NCI-H1417 treated with DMSO at 0.1 percent for 48 hours (cell line): ENCODE data around the gene SPDYE3.
"Not testable (repeated sequence)": the region's sequence is repeated elsewhere in the genome, so short reads cannot be mapped to it uniquely, and the experiment has no call there.

Experiments
- DNase-seq: peaks from one replicate; lab custom pipeline; 2025; lab: John Stamatoyannopoulos, UW

Gene SPDYE3

DNA sequence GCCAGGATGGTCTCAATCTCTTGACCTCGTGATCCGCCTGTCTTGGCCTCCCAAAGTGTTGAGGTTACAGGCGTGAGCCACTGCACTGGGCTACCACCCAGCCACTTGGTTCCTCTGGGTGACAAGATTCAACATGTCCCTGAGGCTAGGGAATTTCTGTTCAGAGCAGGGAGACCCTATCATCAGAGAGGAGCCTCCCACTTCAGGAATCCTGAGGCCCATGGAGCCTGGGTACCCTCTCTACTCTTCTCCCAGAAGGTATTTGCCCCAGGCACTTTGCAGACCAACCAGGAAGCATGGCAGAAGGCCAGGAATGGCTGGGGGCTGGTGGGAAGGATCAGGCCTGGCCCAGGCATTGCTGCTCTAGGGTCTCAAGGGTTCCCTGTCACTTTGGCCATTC is 19.2 kb upstream of the SPDYE3 start:
- DNase-seq = not testable (repeated sequence)

DNA sequence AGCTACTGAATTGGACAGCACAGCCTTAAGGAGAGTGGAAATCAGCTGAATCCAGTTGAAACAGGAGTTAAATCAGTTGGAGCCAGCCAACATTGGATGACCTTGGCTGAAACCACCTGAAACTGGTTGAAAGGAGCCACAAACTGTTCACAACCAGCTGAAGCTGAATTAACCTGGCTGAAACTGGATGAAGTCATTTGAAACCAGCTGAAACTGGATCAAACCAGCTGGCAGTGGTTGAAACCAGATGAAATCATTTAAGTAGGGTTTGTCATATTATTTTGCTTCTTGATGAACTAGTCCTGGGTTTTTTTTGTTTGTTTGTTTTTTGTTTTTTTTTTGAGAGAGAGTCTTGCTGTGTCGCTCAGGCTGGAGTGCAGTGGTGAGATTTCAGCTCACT is 15.3 kb upstream of the SPDYE3 start:
- not testable (repeated sequence) for DNase-seq

DNA sequence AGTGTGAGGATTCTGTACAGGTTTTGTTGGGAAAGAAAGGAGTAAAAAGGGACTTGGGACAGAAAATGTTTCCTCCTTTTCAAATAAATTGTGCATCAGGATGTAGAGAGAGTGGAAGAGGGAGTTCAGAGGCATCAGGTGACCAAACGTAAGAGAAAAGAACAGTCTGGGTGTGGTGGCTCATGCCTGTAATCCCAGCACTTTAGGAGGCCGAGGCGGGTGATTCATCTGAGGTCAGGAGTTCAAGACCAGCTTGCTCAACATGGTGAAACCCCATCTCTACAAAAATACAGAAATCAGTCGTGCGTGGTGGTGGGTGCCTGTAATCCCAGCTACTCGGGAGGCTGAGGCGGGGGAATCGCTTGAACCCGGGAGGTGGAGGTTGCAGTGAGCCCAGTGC is 12.2 kb upstream of the SPDYE3 start:
- not testable (repeated sequence) for DNase-seq

DNA sequence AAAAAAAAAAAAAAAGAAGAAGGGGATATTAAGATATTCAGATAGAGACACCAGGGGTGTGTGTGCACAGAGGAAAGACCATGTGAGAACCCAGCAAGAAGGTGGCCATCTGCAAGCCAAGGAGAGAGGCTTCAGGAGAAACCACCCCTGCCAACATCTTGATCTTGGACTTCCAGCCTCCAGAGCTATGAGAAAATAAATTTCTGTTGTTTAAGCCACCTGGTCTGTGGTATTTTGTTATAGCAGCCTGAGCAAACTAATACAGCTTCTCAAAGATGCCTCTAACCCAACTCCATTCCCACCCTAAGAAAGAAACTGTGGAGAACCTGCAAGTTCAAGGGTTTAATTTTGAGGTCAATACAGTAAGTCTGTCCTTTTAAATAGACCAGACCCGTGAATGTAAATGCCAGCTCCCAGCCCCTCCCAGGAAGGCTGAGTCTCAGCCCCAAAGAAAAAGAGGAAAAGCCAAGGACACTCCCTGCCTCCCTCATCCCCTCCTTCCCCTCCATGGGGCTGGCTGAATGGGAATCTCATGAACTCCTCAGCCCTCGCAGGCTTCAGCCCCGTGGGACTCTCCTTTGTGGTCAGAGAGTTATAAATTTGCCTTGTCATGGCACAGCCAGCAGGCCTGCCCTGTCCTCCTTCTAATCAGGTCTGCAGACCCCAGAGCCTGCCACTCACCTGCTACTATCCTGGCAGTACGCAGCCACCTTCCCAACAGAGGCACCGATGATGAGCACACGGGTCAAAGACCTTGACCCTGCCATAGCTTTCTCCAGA is 9.5 kb upstream of the SPDYE3 start:
- DNase-seq = not testable (repeated sequence)

DNA sequence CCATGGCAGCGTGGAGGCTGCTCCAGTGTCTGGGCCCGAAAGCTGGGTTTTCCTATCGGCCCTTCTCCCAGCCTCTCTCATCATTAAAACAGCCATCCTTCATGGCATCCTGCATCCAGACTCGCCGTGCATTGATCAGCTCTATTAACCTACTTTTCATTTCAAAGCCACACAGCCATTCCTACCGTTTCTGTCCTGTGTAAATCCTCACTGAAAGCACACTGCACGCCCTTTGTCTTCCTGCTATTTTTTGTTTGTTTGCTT is 8.9 kb upstream of the SPDYE3 start:
- not testable (repeated sequence) for DNase-seq

DNA sequence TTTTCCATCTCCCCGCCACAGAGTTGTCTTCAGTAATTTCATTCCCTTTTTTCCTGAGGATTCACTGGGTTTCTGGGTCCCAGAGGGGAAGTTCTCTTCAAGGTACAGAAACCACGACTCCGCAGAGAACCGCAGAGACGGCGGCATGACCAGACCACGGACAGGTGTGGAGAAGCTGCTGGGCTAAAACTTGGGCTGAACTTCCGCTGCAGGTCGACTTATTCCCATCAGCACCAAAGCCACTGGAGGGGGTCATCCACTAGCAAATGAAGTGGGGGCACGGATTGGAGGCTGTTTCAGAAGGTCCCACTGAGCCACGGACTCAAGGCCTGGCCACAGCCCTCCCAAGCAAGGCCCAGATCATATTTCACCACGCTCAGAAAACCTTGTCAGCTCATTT is 3.0 kb upstream of the SPDYE3 start:
- not testable (repeated sequence) for DNase-seq

DNA sequence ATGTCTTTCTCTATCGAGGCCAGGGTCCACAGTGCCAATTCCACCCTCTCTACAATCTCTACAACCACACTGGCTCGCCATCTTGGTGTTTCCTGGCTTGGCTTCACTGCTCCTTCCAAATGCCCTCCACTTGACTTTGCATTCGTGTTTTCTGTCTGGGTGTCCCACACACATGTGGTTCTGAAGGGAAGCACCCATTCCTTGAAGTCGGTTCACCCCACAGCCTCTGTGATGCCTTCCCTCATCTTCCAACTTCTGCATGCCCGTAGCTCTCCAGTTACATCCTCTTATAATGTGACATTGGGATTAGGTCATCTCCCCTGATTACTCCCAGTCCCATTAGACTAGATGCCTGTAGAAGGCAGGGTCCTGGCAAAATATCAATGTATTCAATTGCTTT is 10.8 kb downstream of the SPDYE3 start:
- DNase-seq = not testable (repeated sequence)

DNA sequence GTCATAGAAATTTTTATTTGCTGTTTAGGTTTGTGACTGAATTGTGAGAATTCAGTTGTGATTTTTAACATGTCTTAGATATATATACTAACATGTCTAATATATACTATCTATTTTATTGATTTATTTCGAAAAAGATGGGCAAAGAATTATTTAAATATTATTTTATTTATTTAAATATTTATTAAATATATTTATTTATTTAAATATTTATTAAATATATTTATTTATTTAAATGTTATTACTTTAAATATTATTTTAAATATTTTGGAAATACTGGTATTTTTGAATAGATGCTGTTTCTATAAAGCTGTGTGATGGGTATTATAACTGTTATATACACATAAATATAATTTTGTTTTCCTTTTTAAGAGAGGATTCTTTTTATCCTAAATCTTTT is 14.1 kb downstream of the SPDYE3 start:
- DNase-seq = not testable (repeated sequence)

DNA sequence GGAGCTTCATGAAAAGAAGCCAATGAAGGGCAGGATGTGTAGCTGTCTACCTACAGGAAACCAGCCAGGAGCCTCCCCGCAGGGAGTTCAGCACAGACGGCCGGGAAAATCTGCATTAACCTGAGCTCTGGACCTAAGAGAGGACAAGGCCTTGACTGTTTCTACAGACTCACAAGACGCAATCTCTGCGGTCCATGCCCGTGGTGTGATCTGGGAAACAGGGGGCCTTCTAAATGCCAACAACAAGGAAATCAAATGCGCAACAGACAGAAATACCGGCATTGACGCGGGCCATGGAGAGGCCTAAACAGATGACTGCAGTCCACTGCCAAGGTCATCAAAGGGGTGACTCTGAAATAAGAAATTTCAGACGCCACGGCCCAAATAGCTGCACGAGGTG is 16.7 kb downstream of the SPDYE3 start:
- DNase-seq = not testable (repeated sequence)

DNA sequence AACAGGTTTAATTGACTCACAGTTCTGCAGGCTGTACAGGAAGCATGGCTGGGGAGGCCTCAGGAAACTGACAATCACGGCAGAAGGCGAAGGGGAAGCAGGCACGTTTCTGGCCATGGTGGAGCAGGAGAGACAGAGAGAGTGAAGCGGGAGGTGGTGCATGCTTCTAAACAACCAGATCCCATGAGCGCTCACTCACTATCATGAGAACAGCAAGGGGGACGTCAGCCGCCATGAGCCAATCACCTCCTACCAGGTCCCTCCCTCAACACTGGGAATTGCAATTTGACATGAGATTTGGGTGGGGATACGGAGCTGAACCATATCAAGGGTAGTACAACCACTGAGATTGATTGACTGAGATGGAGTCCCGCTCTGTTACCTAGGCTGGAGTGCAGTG is 18.2 kb downstream of the SPDYE3 start:
- DNase-seq = not testable (repeated sequence)

DNA sequence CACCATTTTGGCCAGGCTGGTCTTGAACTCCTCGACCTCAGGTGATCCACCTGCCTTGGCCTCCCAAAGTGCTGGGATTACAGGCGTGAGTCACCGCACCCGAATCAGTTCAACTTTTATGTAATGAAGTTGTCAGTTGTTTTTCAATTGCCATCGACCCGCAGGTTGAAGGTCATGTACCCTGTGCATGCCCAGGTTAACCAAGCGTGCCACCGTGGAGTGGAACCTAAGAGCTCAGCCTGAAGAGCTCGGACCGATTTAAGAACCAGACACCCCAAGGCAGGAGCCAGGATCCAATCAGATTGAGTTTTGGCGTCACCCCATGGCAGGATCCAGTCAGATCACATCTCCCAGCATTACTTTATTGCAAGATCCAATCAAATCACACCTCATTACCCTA is 19.4 kb downstream of the SPDYE3 start:
- DNase-seq = not testable (repeated sequence)

DNA sequence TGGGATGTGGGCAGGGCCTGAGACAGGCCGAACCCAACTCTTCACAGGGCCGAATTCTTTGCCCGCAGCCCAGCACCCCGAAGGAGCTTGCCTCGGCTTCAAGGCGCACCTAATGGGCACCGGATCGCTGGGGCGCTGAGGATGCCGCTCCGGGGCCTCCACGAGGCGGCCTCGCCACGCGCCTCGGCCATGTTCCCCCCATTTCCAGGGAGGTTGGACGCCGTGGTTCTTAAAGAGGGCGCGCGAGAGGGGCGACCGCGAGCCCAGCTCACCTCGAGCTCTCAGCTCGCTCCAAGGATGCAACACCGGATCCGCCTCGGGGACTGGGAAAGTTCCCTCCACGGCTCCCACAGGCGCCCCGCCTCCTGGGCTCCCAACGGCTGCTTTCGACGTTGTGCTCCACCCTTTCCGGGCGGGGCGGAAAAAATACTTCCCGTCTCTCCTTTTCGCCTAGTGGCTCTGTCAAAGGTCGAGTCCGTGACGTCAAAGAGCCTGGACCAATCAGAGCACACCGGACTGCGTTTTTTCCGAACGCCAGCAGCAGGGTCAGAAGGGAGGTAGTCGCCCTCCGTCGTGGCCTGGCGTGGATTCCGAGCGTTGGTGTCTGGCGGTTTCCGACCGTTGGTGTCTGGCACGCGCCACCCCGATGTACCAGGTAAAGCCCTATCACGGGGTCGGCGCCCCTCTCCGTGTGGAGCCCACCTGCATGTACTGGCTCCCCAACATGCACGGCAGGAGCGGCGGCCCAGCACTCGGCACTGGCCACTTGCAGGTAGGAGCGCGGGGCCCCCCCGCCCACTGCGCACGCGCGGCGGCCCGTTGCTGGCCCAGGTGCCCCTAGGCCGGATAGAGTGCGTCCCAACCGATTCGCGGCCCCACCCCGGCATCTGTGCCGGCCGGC is 28.3 kb downstream of the SPDYE3 start:
- DNase-seq = peak; percentile 86

DNA sequence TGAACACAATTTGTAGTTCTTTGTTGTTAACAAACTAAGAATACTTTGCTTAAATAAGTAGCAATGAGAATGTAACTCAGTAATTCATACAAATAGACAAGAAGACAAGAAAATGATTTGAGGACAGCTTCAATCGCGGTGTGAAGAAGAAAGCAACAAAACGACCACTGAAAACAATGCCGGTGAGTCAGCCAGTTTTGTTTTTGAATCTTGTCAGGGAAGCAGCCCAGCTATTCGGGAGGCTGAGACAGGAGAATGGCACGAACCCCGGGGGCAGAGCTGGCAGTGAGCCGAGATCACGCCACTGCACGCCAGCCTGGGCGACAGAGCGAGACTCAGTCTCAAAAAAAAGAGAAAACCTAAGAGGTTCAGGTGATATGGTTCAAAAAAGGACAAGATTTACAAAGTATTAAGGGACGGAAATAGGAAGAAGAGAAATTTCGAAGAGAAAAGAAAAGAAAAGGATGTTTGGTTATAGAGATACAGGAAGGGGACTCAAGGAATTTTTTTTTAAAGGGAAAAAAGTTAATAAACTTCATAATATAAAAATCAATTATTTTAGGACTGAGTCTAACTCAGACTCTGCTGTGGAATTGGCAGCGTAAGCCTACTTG is 30.7 kb downstream of the SPDYE3 start:
- not testable (repeated sequence) for DNase-seq

DNA sequence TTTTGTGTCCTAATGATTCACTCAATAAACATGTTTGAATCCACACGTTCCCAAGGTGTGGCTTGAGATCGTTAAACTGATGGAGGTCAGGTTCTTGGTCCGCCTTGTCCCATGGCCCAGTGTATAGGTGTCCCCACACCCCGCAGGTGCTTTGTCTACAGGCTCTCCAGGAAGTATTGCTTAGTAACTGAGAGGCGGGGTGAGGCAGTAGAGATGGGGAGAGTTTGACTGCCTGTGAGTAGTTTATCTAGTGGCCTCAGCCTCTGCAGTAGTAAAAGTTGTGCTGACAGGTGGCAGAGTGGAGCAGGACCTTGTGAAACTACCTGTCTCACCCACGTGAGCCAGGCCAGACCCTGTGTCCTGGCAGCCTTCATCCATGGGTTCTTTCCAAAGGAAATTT is 33.8 kb downstream of the SPDYE3 start:
- not testable (repeated sequence) for DNase-seq

DNA sequence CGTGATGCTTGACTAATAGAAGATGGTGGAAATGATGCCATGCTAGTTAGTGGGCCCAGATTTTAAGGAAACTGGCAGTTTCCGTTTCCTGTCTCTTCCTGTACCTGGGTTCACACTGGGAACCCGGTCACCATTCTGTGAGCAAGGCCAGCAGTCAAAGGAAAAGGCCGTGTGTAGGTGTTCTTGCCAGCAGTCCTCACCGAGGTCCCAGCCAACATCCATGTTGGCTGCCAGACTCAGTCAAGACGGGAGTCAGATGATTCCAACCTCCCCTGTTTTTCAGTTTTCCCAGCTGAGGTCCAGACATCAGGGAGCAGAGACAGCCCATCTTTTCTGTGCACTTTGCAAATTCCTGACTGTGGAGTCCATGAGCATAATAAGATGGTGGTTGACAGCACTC is 35.3 kb downstream of the SPDYE3 start:
- no peak for DNase-seq

DNA sequence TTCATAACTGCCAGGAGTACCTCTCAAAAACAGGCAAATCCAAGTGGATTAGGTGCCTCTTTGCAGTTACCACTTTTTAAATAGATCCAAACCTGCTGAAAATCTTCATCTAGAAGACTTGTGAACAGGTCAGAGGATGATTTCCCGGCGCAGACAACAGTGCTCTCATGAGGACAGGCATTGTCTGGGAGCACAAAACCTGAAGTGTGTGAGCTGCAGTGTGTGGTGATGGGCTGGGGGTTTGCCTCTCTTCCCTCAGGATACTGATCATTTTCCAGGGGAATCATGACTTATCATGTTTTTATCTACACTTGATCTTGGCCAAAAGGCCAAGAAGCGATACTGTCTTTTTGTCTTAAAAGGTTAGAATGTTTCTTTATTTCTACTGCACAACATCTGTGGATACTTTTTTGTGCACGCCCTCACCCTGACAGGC is 36.6 kb downstream of the SPDYE3 start:
- DNase-seq = not testable (repeated sequence)

DNA sequence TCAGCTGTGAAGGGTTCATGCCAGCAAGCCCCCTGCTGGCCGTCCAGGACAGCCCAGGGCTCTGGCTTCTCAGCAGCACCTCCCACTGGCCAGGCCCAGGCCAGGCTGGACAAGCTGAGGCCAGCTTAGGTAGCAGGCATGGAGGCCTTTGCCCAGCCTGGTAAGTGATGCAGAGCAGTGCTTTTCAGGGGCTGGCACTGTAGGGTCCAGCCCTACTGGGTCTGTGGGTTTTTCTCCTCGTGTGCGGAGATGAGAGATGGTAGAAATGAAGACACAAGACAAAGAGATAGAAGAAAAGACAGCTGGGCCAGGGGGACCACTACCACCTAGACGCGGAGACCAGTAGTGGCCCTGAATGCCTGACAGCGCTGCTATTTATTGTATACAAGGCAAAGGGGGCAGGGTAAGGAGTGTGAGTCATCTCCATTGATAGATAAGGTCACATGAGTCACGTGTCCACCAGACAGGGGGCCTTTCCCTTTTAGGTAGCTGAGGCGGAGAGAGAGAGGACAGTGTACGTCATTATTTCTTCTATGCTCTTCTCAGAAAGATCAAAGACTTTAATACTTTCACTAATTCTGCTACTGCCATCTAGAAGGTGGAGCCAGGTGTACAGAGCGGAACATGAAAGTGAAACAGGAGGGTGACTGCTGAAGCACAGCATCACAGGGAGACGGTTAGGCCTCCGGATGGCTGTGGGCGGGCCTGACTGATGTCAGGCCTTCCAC is 37.2 kb downstream of the SPDYE3 start:
- not testable (repeated sequence) for DNase-seq

DNA sequence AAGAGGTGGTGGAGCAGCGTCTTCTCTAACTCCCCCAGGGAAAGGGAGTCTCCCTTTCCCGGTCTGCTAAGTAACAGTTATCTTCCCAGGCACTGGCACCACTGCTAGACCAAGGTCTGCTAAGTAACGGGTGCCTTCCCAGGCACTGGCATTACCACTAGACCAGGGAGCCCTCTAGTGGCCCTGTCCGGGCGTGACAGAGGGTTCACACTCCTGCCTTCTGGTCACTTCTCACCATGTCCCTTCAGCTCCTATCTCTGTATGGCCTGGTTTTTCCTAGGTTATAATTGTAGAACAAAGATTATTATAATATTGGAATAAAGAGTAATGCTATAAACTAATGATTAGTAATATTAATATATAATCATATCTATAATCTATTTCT is 37.8 kb downstream of the SPDYE3 start:
- DNase-seq = not testable (repeated sequence)

DNA sequence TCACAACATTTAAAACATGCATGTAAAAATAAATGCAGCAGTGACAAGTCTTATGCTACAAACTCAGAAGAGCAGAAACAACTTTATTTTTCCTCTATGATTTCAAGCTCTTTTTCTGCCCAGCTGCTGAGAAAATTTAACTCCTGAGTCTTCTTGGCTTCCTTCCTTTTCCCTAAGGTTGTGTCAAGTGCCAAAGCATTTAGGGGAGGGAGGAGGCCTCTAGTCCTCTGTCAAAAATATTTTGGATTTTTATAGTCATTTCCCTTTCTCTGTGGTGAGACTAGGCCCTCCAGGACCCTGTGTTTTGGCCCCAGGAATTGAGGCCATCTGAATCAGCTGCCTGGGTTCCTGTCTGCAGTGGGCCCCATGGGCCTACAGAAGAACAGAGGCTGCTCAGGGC is 39.4 kb downstream of the SPDYE3 start:
- DNase-seq = no peak

DNA sequence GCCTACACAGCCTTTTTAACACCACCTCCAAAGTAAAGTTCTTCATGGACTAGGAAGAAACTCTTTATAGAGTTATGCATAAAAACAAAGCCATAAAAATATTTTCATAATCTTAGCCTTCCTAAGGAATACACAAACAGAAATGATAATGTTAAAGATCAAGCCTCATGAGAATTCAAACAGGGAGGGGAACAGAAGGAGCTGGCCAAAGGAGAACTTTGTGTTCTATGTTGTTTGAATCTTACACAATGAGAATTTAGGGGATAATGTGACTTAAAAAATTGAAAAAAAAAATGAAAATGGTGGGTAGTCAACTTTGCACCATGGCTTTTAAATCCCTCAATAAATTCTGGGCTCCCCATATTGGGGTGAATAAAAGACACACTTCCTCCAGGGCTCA is 41.3 kb downstream of the SPDYE3 start:
- DNase-seq = no peak

DNA sequence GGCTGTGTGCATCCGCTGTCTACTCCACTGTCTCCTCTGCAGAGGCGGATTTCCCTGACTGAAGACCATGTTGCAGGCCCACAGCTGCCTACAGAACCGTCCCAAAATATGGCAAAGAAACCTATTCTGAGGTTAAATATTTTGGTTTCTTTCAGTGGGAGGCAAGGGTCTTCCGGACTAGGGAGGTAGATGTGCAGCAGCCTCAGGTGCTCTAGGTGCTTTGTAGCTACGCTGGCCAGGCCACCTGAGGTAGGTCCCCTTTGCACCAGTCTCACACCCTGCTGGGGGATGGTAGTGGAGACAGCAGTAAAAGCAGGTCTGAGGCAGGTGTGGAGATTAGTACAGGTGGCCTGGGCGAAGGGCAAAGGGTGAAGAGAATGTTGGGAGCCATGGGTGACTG is 42.3 kb downstream of the SPDYE3 start:
- DNase-seq = no peak

DNA sequence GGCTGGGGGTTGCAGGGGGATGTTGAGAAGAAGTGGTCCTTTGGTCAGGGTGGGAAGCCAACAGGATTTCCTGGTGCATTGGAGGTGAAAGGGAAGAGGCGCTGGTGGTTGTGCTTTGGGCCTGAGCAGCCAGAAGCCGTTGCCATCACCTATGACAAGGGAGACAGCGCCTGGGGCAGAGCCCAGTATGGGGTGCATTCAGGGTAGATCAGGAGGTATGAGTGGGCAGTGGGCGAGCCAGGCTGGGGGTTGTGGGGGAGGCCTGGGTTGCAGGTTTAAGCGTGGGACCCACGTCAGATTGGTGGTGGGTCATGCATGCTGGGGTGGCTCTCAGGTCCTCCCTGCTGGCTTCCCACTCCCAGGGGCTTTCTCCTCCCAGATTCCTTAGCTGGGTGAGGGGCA is 44.2 kb downstream of the SPDYE3 start:
- no peak for DNase-seq
